Right forelimb (tissue), 1 donor: Measurements from ENCODE around the gene MCEMP1.

ENCODE experiments used
- DNase-seq: peaks from one replicate; pipeline ENCODE4 v3.0.0-alpha.2; 2018

Gene MCEMP1

GRCh38 chr19:7676854-7677253, at the start of gene MCEMP1:
MCEMP1 (plus strand) TSS chr19:7677090; CDS start chr19:7677121, 31 bp downstream.
- DNase-seq = no peak

GRCh38 chr19:7627166-7627565, 49.7 kb upstream of the MCEMP1 start:
- no peak for DNase-seq

- no peak for DNase-seq
Observed at GRCh38 chr19:7628589-7629311, 48.1 kb upstream of the MCEMP1 start.

GRCh38 chr19:7629347-7630054, 47.4 kb upstream of the MCEMP1 start, which contains the start of the genes PET100 and XAB2:
PET100 (plus strand) TSS chr19:7629793; CDS start chr19:7629834, 41 bp downstream.
XAB2 (minus strand) TSS chr19:7629545; CDS start chr19:7629527, 18 bp downstream.
- DNase-seq = peak; percentile 98

GRCh38 chr19:7631577-7631976, 45.3 kb upstream of the MCEMP1 start:
- DNase-seq = no peak

GRCh38 chr19:7632340-7633203, 44.3 kb upstream of the MCEMP1 start:
- no peak for DNase-seq

- no peak for DNase-seq
Observed at GRCh38 chr19:7633698-7634097, 43.2 kb upstream of the MCEMP1 start, which contains the start of gene PCP2. PCP2 (minus strand) TSS chr19:7633719; CDS start chr19:7633457, 262 bp downstream.

- DNase-seq = no peak
Observed at GRCh38 chr19:7635670-7636069, 41.2 kb upstream of the MCEMP1 start.

GRCh38 chr19:7636317-7636690, 40.6 kb upstream of the MCEMP1 start:
- no peak for DNase-seq

- no peak for DNase-seq
Observed at GRCh38 chr19:7636691-7637373, 40.1 kb upstream of the MCEMP1 start, which contains the start of gene STXBP2. STXBP2 (plus strand) TSS chr19:7637110; CDS start chr19:7637150, 40 bp downstream.

- DNase-seq = no peak
Observed at GRCh38 chr19:7637374-7638256, 39.3 kb upstream of the MCEMP1 start.

GRCh38 chr19:7638802-7639465, 38.0 kb upstream of the MCEMP1 start:
- DNase-seq = no peak

GRCh38 chr19:7639863-7640348, 37.0 kb upstream of the MCEMP1 start:
- DNase-seq = no peak

GRCh38 chr19:7640803-7641202, 36.1 kb upstream of the MCEMP1 start:
- DNase-seq = no peak

- no peak for DNase-seq
Observed at GRCh38 chr19:7641290-7642276, 35.3 kb upstream of the MCEMP1 start.

- no peak for DNase-seq
Observed at GRCh38 chr19:7642295-7643030, 34.4 kb upstream of the MCEMP1 start.

- DNase-seq = no peak
Observed at GRCh38 chr19:7643031-7643415, 33.9 kb upstream of the MCEMP1 start.
